Loucy (cell line): Measurements from ENCODE around the gene LGALS9B.
"Not testable (repeated sequence)": the region's sequence is repeated elsewhere in the genome, so short reads cannot be mapped to it uniquely, and the experiment has no call there.

Experiments used
- EZH2phosphoT487 ChIP-seq: fragments of 200-600 bp; IDR thresholded peaks from 2 replicates; pipeline ENCODE4 v1.6.1; 2018; ENCODE audit warnings: antibody characterized with exemption, mild to moderate bottlenecking, moderate library complexity, borderline replicate concordance
- TF ChIP-seq, protein P1 (sequence below): fragments of 200-600 bp; sonication (generic); conservative IDR thresholded peaks from 2 replicates; pipeline ENCODE4 v1.5.1; 2014; ENCODE audit warnings: mild to moderate bottlenecking, antibody characterized with exemption, low read length

DNA sequence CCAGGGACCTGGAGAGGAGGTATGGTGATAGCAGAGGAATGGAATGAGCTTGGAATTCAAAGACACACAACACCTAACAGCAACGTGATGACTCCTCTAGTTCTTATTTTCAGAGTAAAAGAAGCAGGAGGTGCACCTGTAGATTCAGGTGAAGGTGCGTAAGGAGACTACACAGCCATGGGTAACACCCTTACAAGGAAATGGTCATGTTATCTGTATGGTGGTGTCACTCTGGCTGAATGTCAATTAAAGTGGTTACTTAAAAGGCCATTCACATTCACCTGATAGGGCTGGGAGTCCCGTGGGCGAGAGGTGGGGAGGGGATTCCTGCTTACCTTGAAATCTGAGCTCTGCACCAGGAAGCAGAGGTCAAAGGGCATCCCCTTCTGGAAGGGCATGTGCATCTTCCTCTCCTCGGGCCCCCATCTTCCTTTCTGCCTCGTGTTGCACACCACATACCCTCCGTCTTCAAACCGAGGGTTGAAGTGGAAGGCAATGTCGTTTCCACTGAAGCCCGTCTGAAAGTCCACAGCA is 9.4 kb downstream of the LGALS9B start:
- TF ChIP-seq, protein P1, sequence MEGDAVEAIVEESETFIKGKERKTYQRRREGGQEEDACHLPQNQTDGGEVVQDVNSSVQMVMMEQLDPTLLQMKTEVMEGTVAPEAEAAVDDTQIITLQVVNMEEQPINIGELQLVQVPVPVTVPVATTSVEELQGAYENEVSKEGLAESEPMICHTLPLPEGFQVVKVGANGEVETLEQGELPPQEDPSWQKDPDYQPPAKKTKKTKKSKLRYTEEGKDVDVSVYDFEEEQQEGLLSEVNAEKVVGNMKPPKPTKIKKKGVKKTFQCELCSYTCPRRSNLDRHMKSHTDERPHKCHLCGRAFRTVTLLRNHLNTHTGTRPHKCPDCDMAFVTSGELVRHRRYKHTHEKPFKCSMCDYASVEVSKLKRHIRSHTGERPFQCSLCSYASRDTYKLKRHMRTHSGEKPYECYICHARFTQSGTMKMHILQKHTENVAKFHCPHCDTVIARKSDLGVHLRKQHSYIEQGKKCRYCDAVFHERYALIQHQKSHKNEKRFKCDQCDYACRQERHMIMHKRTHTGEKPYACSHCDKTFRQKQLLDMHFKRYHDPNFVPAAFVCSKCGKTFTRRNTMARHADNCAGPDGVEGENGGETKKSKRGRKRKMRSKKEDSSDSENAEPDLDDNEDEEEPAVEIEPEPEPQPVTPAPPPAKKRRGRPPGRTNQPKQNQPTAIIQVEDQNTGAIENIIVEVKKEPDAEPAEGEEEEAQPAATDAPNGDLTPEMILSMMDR, result not testable (repeated sequence)
- TF ChIP-seq EZH2phosphoT487, result not testable (repeated sequence)
